Measurements from ENCODE around the gene GCHFR. TPM values are rescaled to one million over a fixed set of nuclear protein-coding genes. Genes with fewer than 3 reads are reported as not detected.

GCHFR gene
- total RNA-seq, 4 donors from 2014 or later, result 39.4 to 70.3 (median 56.2) TPM

- H3K4me3 ChIP-seq, result no peak overlapping the region
- H3K36me3 ChIP-seq, result peaks cover 44% of the 10 kb centered on the region
- no peak for TF ChIP-seq POLR2A (IDR thresholded peaks at IDR 0.05)
- TF ChIP-seq POLR2AphosphoS5 (IDR thresholded peaks at IDR 0.05), result no peak
- TF ChIP-seq CTCF (IDR thresholded peaks at IDR 0.05), result no peak
- no peak for TF ChIP-seq EP300 (IDR thresholded peaks at IDR 0.05)
- H3K27me3 ChIP-seq, result no peaks in the 10 kb centered on the region
- 64% methylated on average over 5 of the region's 13 CpGs for WGBS
- H3K9me3 ChIP-seq, result no peaks in the 10 kb centered on the region
- H3K4me1 ChIP-seq, result peaks cover 68% of the 10 kb centered on the region
- DNase-seq (ENCODE audit: low spot score in 2 of 2), result no peak
- no peak overlapping the region for H3K27ac ChIP-seq
These were observed 8.1 kb downstream of the GCHFR start for GRCh38 chr15:40772014-40772413.

- Histone ChIP-seq H3K9me3 (no peaks in the 10 kb centered on the region), H3K27me3 (no peaks in the 10 kb centered on the region), H3K4me1 (peaks cover 59% of the 10 kb centered on the region), H3K36me3 (peaks cover 50% of the 10 kb centered on the region), H3K27ac (no peak overlapping the region), H3K4me3 (no peak overlapping the region)
- DNase-seq (ENCODE audit: low spot score in 2 of 2), result no peak
- WGBS, result 79% methylated on average over 8 of the region's 8 CpGs
- no peak for TF ChIP-seq EP300 (IDR thresholded peaks at IDR 0.05)
- no peak for TF ChIP-seq POLR2AphosphoS5 (IDR thresholded peaks at IDR 0.05)
- TF ChIP-seq POLR2A (IDR thresholded peaks at IDR 0.05), result no peak
- TF ChIP-seq CTCF (IDR thresholded peaks at IDR 0.05), result no peak
These were observed 9.6 kb downstream of the GCHFR start for GRCh38 chr15:40773496-40773895.

- no peak for DNase-seq (ENCODE audit: low spot score in 2 of 2)
- peaks cover 55% of the 10 kb centered on the region for H3K4me1 ChIP-seq
These were observed 10.0 kb downstream of the GCHFR start for GRCh38 chr15:40773902-40774301.

GRCh38 chr15:40775007-40775406, 11.1 kb downstream of the GCHFR start:
- Histone ChIP-seq H3K4me1 (peaks cover 44% of the 10 kb centered on the region), H3K27ac (no peak overlapping the region), H3K27me3 (no peaks in the 10 kb centered on the region), H3K9me3 (no peaks in the 10 kb centered on the region), H3K36me3 (peaks cover 66% of the 10 kb centered on the region), H3K4me3 (no peak overlapping the region)
- TF ChIP-seq POLR2A (IDR thresholded peaks at IDR 0.05) (no peak), CTCF (IDR thresholded peaks at IDR 0.05) (no peak), POLR2AphosphoS5 (IDR thresholded peaks at IDR 0.05) (no peak), EP300 (IDR thresholded peaks at IDR 0.05) (no peak)
- 91% methylated on average over 10 of the region's 10 CpGs for WGBS
- DNase-seq (ENCODE audit: low spot score in 2 of 2), result no peak

More at GRCh38 chr15:40773902-40774301, 10.0 kb downstream of the GCHFR start:
- no peak overlapping the region for H3K4me3 ChIP-seq
- 97% methylated on average over 6 of the region's 6 CpGs for WGBS
- H3K9me3 ChIP-seq, result no peaks in the 10 kb centered on the region
- no peaks in the 10 kb centered on the region for H3K27me3 ChIP-seq
- no peak for TF ChIP-seq EP300 (IDR thresholded peaks at IDR 0.05)
- TF ChIP-seq POLR2AphosphoS5 (IDR thresholded peaks at IDR 0.05), result no peak
- TF ChIP-seq CTCF (IDR thresholded peaks at IDR 0.05), result no peak
- no peak for TF ChIP-seq POLR2A (IDR thresholded peaks at IDR 0.05)
- peaks cover 55% of the 10 kb centered on the region for H3K36me3 ChIP-seq
- H3K27ac ChIP-seq, result no peak overlapping the region

- 80% methylated on average over 10 of the region's 14 CpGs for WGBS
- H3K27ac ChIP-seq, result peak overlapping the region; percentile 42
- H3K4me1 ChIP-seq, result peaks cover 34% of the 10 kb centered on the region
- no peaks in the 10 kb centered on the region for H3K9me3 ChIP-seq
- peaks cover 66% of the 10 kb centered on the region for H3K36me3 ChIP-seq
- TF ChIP-seq CTCF (IDR thresholded peaks at IDR 0.05) (no peak), POLR2AphosphoS5 (IDR thresholded peaks at IDR 0.05) (no peak), POLR2A (IDR thresholded peaks at IDR 0.05) (no peak), EP300 (IDR thresholded peaks at IDR 0.05) (no peak)
- H3K27me3 ChIP-seq, result no peaks in the 10 kb centered on the region
- DNase-seq (ENCODE audit: low spot score in 2 of 2), result no peak
- no peak overlapping the region for H3K4me3 ChIP-seq
These were observed 12.1 kb downstream of the GCHFR start for GRCh38 chr15:40775740-40776536.

Measured in suprapubic skin (tissue), 4 donors.